Stimulated activated CD8-positive, alpha-beta memory T cell treated with anti-CD3 and anti-CD28 coated beads, Interleukin-15, amount 100 ng/mL, for 24 hours (primary cell): Measurements from ENCODE around the gene PLCG1.

Experiments
- DNase-seq: peaks from one replicate; pipeline ENCODE4 v3.0.0-alpha.2; 2020; ENCODE audit warnings: low read depth

Gene PLCG1

GRCh38 chr20:41142245-41142644, 4.9 kb downstream of the PLCG1 start:
- no peak for DNase-seq

- DNase-seq = no peak
Measured at GRCh38 chr20:41142919-41143318, 5.6 kb downstream of the PLCG1 start.

DNA sequence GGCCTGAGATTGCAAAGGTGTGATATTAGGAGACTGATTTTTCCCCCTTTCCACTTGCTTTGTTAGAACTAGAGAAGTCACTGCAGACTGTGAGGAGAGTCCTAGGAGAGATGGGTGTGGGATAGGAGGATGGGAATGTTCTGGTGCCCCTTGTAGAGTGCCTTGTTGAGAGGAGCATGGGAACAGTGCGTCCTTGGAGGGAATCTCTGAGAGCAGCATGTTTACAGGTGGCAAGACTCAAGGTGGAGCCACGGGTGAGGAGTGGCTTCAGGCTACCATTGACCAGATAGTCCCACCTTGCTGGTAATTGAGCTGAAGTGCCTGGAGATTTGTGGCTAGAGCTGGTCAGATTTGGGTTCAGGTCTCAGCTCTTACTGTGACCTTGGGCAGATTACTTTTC, 6.0 kb downstream of the PLCG1 start:
- DNase-seq = no peak

DNA sequence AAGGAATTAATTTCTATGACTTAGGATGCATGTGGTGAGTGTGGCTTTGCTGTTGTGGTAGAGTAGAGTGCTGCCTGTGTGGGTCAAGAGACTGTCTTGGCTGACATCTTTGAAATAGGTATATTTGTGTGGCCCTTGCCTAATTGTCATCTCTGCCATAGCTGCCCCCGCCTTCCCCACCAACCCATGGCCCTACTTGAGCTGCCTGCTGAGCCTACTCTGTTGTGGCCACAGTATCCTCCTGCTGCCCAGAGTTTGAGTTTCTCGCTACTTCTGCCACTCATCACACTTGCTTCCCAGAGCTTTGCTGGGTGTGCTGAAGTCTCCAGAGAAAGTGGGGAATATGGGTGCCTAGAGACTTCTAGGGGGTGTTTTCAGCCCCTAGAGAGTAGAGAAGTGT, 8.0 kb downstream of the PLCG1 start:
- DNase-seq = no peak

DNA sequence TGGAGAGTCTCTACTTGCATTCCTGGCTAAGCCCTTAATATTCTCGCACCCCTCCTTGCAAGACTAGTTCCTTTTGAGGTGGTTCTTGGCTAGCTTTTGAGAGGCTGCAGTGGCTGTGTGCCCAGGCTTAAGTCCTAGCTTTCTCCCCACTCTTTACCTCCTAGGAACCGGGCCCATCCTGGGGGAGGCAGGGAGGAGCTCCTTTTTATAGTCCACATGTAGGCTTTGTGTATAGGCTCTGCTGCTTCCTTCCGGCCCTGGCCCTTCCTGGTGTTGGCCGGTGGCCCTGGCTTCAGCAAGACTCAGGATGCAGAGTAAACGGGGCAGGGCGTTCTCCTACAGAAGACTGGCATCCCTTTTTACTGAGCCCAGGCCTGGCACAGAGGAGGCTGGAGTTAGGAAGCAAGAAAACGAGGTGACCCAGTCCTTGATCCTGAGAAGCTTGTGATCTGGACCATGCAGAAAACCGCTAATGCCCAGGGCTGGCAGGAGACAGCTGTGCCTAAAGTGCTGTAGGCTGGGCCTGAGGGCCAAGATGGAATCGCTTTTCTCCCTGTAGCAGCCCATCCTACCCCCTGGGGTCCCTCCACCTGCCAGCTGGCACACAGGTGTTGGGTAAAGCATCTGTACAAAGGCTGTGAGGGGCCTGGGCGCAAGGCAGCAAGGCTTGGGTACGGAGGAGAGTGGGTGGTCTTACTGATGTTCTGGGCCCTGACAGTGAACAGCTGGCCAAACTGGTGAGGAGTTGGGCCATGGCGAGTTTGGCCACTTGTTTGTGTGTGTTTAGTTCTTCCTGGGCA, 8.7 kb downstream of the PLCG1 start:
- no peak for DNase-seq

- DNase-seq = no peak
Measured at GRCh38 chr20:41147767-41148191, 10.4 kb downstream of the PLCG1 start.

GRCh38 chr20:41148942-41149341, 11.6 kb downstream of the PLCG1 start:
- no peak for DNase-seq

GRCh38 chr20:41150664-41151063, 13.3 kb downstream of the PLCG1 start:
- no peak for DNase-seq

DNA sequence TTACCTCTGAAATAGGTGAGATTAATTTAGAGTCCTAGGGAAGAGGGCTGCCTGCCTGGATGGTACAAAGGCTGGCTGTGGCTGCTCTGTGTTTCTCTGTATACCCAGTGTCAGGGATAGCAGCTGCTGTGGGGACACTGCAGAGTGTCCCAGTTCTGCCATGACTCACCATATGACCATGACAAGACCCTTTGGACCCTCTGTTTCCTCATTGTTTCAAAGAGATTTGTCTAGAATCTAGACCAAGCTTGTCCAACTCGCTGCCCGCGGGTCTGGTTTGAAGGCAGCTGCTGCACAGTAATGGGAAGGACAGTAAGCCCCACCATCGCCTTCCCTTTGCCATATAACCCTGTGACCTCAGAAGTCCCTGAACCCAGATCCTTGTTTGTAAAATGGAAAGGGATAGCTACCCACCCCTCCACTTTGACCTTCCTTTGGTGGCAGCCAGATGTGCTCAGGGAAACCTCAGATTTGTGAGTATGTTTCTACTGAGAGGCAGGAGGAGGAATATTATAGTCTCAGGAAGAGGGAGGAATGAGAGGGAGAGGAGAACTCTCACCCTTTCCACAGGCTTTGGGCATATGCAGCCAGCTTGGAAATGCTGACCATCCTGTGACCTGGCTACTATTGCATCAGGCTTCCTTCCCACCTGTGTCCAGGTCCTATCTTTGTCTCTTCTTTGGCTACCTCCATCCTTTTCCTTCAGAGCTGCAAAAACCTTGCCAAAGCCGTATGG, 14.0 kb downstream of the PLCG1 start:
- DNase-seq = no peak

DNA sequence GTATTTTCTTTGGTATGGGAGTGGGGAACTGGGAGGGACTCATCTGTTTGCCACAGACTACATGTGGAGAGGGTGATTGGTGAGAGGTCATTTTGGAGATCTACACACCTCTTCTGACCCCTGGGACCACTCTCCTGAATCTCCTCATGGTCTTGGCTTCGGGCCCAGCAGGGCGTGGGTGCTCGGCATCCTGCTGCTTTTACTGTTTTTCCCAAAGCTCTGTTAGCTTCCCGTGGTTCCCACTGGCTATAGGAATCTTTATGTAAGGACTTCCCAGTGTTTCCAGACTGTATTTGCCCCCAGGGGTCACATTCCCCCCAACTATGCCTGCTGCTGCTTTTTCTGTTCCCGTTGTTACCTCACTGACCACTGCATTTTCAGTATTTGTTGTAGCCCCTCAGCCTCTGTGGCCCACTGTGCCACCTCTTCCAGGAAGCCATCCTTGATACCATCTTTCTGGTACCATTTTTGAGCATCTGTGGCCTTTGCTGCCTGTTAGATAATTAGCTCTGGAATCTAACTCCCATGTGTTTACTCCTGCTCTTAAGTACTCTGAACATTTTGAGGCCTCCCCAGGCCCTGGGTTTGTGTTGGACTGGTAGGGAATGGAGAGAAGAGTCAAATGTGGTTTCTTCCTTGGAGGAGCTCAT, 14.9 kb downstream of the PLCG1 start:
- no peak for DNase-seq

DNA sequence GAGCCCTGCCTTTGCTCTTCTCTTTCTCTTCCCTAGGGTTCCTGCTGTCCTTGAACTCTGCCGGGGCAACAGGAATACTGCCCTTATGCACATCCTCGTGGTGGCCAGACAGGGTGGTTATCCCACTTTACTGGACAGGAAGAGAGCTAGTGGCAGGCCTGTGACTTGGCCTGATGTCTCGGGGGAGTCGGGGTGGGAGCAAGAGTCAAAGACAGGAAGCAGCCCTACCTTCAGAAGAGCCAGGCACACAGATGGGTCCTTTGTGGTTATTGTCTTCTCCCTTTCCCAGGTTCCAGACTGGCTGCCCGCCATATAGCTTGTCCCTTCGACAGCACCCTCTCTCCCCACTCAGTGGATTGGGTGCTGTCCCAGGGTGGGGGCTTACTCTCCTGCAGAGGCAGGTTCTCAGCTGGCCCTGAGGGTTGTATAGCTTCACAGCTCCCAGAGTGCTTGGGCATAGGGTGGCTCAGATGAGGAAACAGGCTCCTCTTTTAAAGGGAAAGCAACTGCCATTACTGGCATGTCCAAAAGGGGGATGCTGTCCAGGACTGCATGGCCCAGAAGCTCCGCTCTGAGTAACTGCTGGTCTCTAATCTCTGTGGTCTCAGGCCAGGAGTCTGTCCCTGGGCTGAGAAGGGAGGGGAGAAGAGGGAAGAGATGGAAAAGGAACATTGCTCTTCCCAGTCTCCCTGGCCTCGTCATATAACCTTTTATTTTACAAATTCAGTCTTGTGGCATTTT, 17.3 kb downstream of the PLCG1 start:
- no peak for DNase-seq

DNA sequence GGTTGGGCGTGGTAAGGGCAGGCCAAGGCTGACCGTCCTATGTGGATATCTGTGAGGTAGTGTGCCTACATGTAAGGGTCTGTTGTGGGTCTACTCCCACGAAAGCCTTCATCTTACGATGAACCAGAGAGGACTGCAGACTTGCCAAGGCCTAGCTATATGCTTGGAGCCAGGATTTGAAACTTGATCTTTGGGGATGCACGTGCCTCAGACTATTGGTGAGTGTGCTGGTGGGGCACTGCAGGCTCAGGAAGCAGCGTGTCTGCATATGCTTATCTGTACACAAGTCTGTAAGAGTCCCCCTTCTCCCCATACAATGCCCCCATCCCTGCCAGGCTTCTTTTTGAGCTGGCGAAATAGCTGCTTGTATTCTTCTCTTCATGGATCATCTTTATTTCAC, 17.9 kb downstream of the PLCG1 start:
- DNase-seq = no peak

GRCh38 chr20:41158082-41158625, 20.8 kb downstream of the PLCG1 start:
- DNase-seq = no peak

DNA sequence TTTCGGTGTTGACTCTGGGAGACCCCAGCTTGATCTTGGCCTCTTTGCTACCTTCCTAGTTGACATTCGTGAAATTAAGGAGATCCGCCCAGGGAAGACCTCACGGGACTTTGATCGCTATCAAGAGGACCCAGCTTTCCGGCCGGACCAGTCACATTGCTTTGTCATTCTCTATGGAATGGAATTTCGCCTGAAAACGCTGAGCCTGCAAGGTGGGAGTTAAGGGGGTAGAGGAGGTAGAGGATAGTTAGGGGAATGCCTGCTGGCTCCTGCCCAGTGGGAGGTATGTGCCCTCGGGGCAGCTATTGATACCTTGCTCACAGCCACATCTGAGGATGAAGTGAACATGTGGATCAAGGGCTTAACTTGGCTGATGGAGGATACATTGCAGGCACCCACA, 22.2 kb downstream of the PLCG1 start:
- no peak for DNase-seq

DNA sequence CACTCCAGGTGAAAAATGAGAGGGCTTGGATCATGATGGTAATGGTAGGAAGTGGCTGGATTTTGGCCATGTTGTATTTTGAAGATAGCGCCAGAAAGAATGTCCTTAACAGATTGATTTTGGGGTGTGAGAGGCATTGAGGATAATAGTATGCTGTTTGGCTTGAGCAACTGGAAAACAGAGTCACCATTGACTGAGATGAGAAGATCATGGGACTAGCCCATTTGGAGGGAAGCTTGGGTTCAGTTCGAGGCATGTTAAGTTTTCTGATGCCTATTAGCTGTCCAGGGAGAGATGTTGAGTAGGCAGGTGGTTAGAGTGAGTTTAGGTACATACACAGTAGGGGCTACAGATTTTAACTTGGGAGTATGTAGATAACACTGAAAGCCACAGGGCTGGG, 23.3 kb downstream of the PLCG1 start:
- no peak for DNase-seq

DNA sequence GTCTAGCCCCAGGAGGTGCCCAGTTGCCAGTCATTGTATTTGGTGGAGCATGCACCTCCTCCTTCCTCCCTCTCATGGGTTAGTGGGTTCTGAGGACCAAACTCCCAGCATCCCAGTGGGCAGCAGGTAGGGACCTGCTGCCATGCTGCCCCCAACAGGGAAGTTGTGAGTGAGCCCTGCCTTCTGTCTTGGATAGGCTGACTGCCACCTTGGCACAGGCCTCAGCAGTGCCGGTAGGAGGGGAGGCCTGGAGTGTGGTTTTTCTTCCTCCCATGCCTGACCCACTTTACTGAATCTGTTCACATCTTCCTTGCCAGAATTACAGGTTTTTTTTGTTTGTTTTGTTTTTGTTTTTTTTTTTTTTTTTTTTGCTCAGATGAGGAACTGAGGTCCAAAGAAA, 24.5 kb downstream of the PLCG1 start:
- DNase-seq = no peak

DNA sequence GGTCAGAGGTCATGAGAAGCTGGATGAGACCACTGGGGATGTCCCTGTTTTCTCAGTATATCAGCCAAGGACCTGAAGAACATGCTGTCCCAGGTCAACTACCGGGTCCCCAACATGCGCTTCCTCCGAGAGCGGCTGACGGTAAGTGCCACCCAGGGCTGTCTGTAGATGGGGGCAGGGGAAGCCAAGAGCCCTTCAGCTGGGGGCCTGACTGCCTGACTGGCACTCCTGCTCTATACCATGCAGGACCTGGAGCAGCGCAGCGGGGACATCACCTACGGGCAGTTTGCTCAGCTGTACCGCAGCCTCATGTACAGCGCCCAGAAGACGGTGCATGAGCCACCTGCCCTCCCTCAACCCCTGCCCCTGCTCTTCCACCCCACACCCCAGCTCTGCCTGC, 25.1 kb downstream of the PLCG1 start:
- no peak for DNase-seq

- no peak for DNase-seq
Measured at GRCh38 chr20:41163821-41164220, 26.5 kb downstream of the PLCG1 start.

- no peak for DNase-seq
Measured at GRCh38 chr20:41165001-41165882, 27.9 kb downstream of the PLCG1 start.

DNA sequence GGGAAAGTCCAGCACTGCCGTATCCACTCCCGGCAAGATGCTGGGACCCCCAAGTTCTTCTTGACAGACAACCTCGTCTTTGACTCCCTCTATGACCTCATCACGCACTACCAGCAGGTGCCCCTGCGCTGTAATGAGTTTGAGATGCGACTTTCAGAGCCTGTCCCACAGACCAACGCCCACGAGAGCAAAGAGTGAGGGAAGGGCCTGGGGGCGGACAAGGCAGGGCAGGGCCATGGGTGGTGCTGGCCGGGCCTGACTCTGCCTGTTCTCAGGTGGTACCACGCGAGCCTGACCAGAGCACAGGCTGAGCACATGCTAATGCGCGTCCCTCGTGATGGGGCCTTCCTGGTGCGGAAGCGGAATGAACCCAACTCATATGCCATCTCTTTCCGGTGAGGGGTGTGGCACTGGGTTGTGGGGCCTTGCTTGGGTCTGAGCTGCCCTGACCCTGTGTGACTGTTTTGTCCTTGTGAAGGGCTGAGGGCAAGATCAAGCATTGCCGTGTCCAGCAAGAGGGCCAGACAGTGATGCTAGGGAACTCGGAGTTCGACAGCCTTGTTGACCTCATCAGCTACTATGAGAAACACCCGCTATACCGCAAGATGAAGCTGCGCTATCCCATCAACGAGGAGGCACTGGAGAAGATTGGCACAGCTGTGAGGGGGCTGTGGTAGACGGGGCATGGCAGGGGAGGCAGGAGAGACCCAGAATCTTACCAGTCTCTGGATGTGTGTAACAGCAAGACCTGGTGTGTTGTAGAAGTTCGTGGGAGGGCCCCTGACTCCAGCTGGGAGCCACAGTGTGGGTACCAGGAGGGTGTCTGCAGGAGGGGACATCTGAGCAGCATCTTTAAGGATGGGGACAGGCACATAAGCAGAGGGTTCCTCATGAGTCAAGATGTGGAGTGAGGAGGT, 29.1 kb downstream of the PLCG1 start:
- DNase-seq = no peak
